ENCODE data around the gene MYH9.

Gene MYH9

GRCh38 chr22:36373258-36373579 lies 14.5 kb downstream of the MYH9 start:
- Histone ChIP-seq H2BK5ac (ENCODE audit: low read length) (no peak overlapping the region), H3K4me2 (ENCODE audit: low read length) (no peak overlapping the region), H3K36me3 (ENCODE audit: control insufficient read depth, insufficient read depth, low read length) (peaks cover 1% of the 10 kb centered on the region), H3K79me2 (ENCODE audit: control insufficient read depth, insufficient read depth, low read length) (peaks cover 87% of the 10 kb centered on the region), H4K8ac (ENCODE audit: low read depth, low read length) (no peak overlapping the region), H3K4ac (ENCODE audit: low read depth, low read length) (no peak overlapping the region), H4K5ac (ENCODE audit: low read length) (no peak overlapping the region), H3K56ac (ENCODE audit: low read length) (peak overlapping the region; percentile 27), H3K4me1 (ENCODE audit: control insufficient read depth, low read depth, low read length) (peaks cover 18% of the 10 kb centered on the region), H3K4me3 (ENCODE audit: low read length) (no peak overlapping the region), H3K18ac (ENCODE audit: low read length) (peak overlapping the region; percentile 12), H3K27me3 (ENCODE audit: insufficient read depth, low read length, poor library complexity) (no peaks in the 10 kb centered on the region), H2BK120ac (ENCODE audit: low read depth, low read length) (no peak overlapping the region), H3K23ac (ENCODE audit: low read length) (no peak overlapping the region), H2BK15ac (replicated peaks; ENCODE audit: low read depth) (no peak overlapping the region), H2AK5ac (ENCODE audit: low read length) (no peak overlapping the region), H3K79me1 (ENCODE audit: low read length) (peaks cover 13% of the 10 kb centered on the region), H3K9ac (ENCODE audit: low read length) (no peak overlapping the region), H3K27ac (ENCODE audit: low read depth, low read length) (peak overlapping the region; percentile 3)
- no CpG with 5 or more reads among the region's 7 CpGs for WGBS (ENCODE audit: extremely low coverage, insufficient coverage, low lambda C conversion rate)
- peak; percentile 66 for DNase-seq

GRCh38 chr22:36371920-36372319 lies 15.8 kb downstream of the MYH9 start:
- no peak overlapping the region for H4K8ac ChIP-seq (ENCODE audit: low read depth, low read length)
- H3K27ac ChIP-seq (ENCODE audit: low read depth, low read length): no peak overlapping the region
- no peak overlapping the region for H3K23ac ChIP-seq (ENCODE audit: low read length)
- no peak overlapping the region for H3K18ac ChIP-seq (ENCODE audit: low read length)
- DNase-seq: peak; percentile 0
- no peak overlapping the region for H2AK5ac ChIP-seq (ENCODE audit: low read length)
- H2BK120ac ChIP-seq (ENCODE audit: low read depth, low read length): no peak overlapping the region
- peaks cover 1% of the 10 kb centered on the region for H3K36me3 ChIP-seq (ENCODE audit: control insufficient read depth, insufficient read depth, low read length)
- no peak overlapping the region for H3K4ac ChIP-seq (ENCODE audit: low read depth, low read length)
- H3K27me3 ChIP-seq (ENCODE audit: insufficient read depth, low read length, poor library complexity): no peaks in the 10 kb centered on the region
- no peak overlapping the region for H3K56ac ChIP-seq (ENCODE audit: low read length)
- H4K5ac ChIP-seq (ENCODE audit: low read length): no peak overlapping the region
- peaks cover 27% of the 10 kb centered on the region for H3K4me1 ChIP-seq (ENCODE audit: control insufficient read depth, low read depth, low read length)
- no CpG with 5 or more reads among the region's 2 CpGs for WGBS (ENCODE audit: extremely low coverage, insufficient coverage, low lambda C conversion rate)
- H3K79me1 ChIP-seq (ENCODE audit: low read length): peaks cover 17% of the 10 kb centered on the region
- H3K4me3 ChIP-seq (ENCODE audit: low read length): no peak overlapping the region
- H2BK15ac ChIP-seq (replicated peaks; ENCODE audit: low read depth): no peak overlapping the region
- H3K4me2 ChIP-seq (ENCODE audit: low read length): no peak overlapping the region
- no peak overlapping the region for H3K9ac ChIP-seq (ENCODE audit: low read length)
- no peak overlapping the region for H2BK5ac ChIP-seq (ENCODE audit: low read length)
- peaks cover 87% of the 10 kb centered on the region for H3K79me2 ChIP-seq (ENCODE audit: control insufficient read depth, insufficient read depth, low read length)

GRCh38 chr22:36369922-36370791 lies 17.6 kb downstream of the MYH9 start:
- Histone ChIP-seq H3K4ac (ENCODE audit: low read depth, low read length) (no peak overlapping the region), H3K27ac (ENCODE audit: low read depth, low read length) (peak overlapping the region; percentile 39), H3K36me3 (ENCODE audit: control insufficient read depth, insufficient read depth, low read length) (peaks cover 1% of the 10 kb centered on the region), H3K9ac (ENCODE audit: low read length) (peak overlapping the region; percentile 47), H3K27me3 (ENCODE audit: insufficient read depth, low read length, poor library complexity) (no peaks in the 10 kb centered on the region), H3K4me1 (ENCODE audit: control insufficient read depth, low read depth, low read length) (peaks cover 34% of the 10 kb centered on the region), H3K23ac (ENCODE audit: low read length) (no peak overlapping the region), H4K5ac (ENCODE audit: low read length) (no peak overlapping the region), H3K56ac (ENCODE audit: low read length) (peak overlapping the region; percentile 12), H4K8ac (ENCODE audit: low read depth, low read length) (no peak overlapping the region), H2AK5ac (ENCODE audit: low read length) (no peak overlapping the region), H2BK5ac (ENCODE audit: low read length) (no peak overlapping the region), H2BK120ac (ENCODE audit: low read depth, low read length) (no peak overlapping the region), H3K4me3 (ENCODE audit: low read length) (no peak overlapping the region), H3K18ac (ENCODE audit: low read length) (no peak overlapping the region), H3K79me2 (ENCODE audit: control insufficient read depth, insufficient read depth, low read length) (peaks cover 89% of the 10 kb centered on the region), H2BK15ac (replicated peaks; ENCODE audit: low read depth) (no peak overlapping the region), H3K79me1 (ENCODE audit: low read length) (peaks cover 20% of the 10 kb centered on the region), H3K4me2 (ENCODE audit: low read length) (no peak overlapping the region)
- WGBS (ENCODE audit: extremely low coverage, insufficient coverage, low lambda C conversion rate): no CpG with 5 or more reads among the region's 11 CpGs
- peak; percentile 73 for DNase-seq

- Histone ChIP-seq H2BK120ac (ENCODE audit: low read depth, low read length) (no peak overlapping the region), H3K27ac (ENCODE audit: low read depth, low read length) (peak overlapping the region; percentile 71), H3K36me3 (ENCODE audit: control insufficient read depth, insufficient read depth, low read length) (peaks cover 1% of the 10 kb centered on the region), H3K4me1 (ENCODE audit: control insufficient read depth, low read depth, low read length) (peaks cover 38% of the 10 kb centered on the region), H4K5ac (ENCODE audit: low read length) (no peak overlapping the region), H3K27me3 (ENCODE audit: insufficient read depth, low read length, poor library complexity) (no peaks in the 10 kb centered on the region), H3K18ac (ENCODE audit: low read length) (peak overlapping the region; percentile 25), H3K79me1 (ENCODE audit: low read length) (peaks cover 20% of the 10 kb centered on the region), H3K9ac (ENCODE audit: low read length) (peak overlapping the region; percentile 20), H3K23ac (ENCODE audit: low read length) (no peak overlapping the region), H3K4me3 (ENCODE audit: low read length) (no peak overlapping the region), H3K4me2 (ENCODE audit: low read length) (no peak overlapping the region), H2BK5ac (ENCODE audit: low read length) (peak overlapping the region; percentile 14), H3K79me2 (ENCODE audit: control insufficient read depth, insufficient read depth, low read length) (peaks cover 89% of the 10 kb centered on the region), H3K4ac (ENCODE audit: low read depth, low read length) (no peak overlapping the region), H2BK15ac (replicated peaks; ENCODE audit: low read depth) (no peak overlapping the region), H4K8ac (ENCODE audit: low read depth, low read length) (no peak overlapping the region), H3K56ac (ENCODE audit: low read length) (peak overlapping the region; percentile 57), H2AK5ac (ENCODE audit: low read length) (no peak overlapping the region)
- WGBS (ENCODE audit: extremely low coverage, insufficient coverage, low lambda C conversion rate): no CpG with 5 or more reads among the region's 19 CpGs
- peak; percentile 41 for DNase-seq
Measured at GRCh38 chr22:36369004-36369921, 18.5 kb downstream of the MYH9 start.

- H3K27me3 ChIP-seq (ENCODE audit: insufficient read depth, low read length, poor library complexity): no peaks in the 10 kb centered on the region
- no peak overlapping the region for H3K23ac ChIP-seq (ENCODE audit: low read length)
- no peak overlapping the region for H2BK120ac ChIP-seq (ENCODE audit: low read depth, low read length)
- no peak overlapping the region for H4K5ac ChIP-seq (ENCODE audit: low read length)
- WGBS (ENCODE audit: extremely low coverage, insufficient coverage, low lambda C conversion rate): no CpG with 5 or more reads among the region's 13 CpGs
- H3K4me3 ChIP-seq (ENCODE audit: low read length): no peak overlapping the region
- H4K8ac ChIP-seq (ENCODE audit: low read depth, low read length): no peak overlapping the region
- peaks cover 1% of the 10 kb centered on the region for H3K36me3 ChIP-seq (ENCODE audit: control insufficient read depth, insufficient read depth, low read length)
- peak overlapping the region; percentile 92 for H3K27ac ChIP-seq (ENCODE audit: low read depth, low read length)
- H3K18ac ChIP-seq (ENCODE audit: low read length): peak overlapping the region; percentile 21
- H2BK15ac ChIP-seq (replicated peaks; ENCODE audit: low read depth): no peak overlapping the region
- peak overlapping the region; percentile 1 for H3K4me2 ChIP-seq (ENCODE audit: low read length)
- peak overlapping the region; percentile 9 for H3K9ac ChIP-seq (ENCODE audit: low read length)
- H3K4me1 ChIP-seq (ENCODE audit: control insufficient read depth, low read depth, low read length): peaks cover 38% of the 10 kb centered on the region
- H3K79me1 ChIP-seq (ENCODE audit: low read length): peaks cover 21% of the 10 kb centered on the region
- peak overlapping the region; percentile 57 for H3K56ac ChIP-seq (ENCODE audit: low read length)
- peak; percentile 99 for DNase-seq
- H2BK5ac ChIP-seq (ENCODE audit: low read length): peak overlapping the region; percentile 5
- H3K4ac ChIP-seq (ENCODE audit: low read depth, low read length): no peak overlapping the region
- peaks cover 91% of the 10 kb centered on the region for H3K79me2 ChIP-seq (ENCODE audit: control insufficient read depth, insufficient read depth, low read length)
- H2AK5ac ChIP-seq (ENCODE audit: low read length): no peak overlapping the region
Measured at GRCh38 chr22:36368359-36368983, 19.3 kb downstream of the MYH9 start.
